Stimulated activated CD4-positive, alpha-beta T cell treated with anti-CD3 and anti-CD28 coated beads, Interleukin-1b, Interleukin-23, amount 100 ng/mL, for 4 hours (primary cell): ENCODE results near the gene PARD6G.
"Not testable (repeated sequence)": the region's sequence is repeated elsewhere in the genome, so short reads cannot be mapped to it uniquely, and the experiment has no call there.

ENCODE experiments used
- DNase-seq, 2 donors: peaks; one replicate each; pipeline ENCODE4 v3.0.0-alpha.2; 2020; ENCODE audit warnings: low read depth in 2 of 2

PARD6G gene

GRCh38 chr18:80171054-80171872 is 76.1 kb downstream of the PARD6G start:
- peak in 1 of 2 donors; percentile 38 for DNase-seq

- no peak for DNase-seq
Measured at GRCh38 chr18:80170395-80171053, 76.8 kb downstream of the PARD6G start.

- DNase-seq, result no peak
Measured at GRCh38 chr18:80169607-80170006, 77.7 kb downstream of the PARD6G start.

- no peak for DNase-seq
Measured at GRCh38 chr18:80168982-80169381, 78.3 kb downstream of the PARD6G start.

DNA sequence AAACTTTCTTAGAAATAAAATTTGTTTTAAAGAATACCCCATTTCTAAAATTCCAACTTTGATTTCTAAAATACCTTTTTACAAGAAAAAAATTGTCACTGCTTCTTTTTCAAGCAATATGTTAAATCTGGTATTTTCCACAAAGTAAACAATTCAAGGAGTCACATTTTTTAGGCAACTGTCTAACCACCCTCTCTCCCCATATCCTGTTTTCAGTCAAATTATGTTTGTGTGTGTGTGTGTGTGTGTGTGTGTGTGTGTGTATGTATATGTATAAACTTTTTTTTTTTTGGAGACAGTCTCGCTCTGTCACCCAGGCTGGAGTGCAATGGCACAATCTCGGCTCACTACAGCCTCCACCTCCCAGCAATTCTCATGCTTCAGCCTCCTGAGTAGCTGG is 79.0 kb downstream of the PARD6G start:
- no peak for DNase-seq

DNA sequence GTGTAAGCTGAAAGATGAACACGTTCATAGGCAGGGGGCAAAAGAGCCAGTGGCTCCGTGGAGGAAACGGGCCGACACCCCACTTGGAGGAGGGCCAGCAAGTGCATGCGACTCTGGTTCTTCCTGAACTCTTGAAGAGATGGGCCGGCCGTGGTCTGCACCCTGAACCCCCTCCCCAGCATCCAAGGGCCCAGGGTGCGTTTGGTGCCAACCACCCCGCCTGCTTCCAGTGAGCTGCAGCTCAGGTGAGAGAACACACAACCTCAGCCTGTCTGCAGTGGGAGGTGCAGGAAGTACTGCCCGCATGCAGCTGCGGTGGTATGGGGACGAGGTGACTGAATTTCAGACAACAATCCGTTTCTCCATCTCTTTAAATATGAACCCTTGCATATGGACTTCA is 79.4 kb downstream of the PARD6G start:
- no peak for DNase-seq

DNA sequence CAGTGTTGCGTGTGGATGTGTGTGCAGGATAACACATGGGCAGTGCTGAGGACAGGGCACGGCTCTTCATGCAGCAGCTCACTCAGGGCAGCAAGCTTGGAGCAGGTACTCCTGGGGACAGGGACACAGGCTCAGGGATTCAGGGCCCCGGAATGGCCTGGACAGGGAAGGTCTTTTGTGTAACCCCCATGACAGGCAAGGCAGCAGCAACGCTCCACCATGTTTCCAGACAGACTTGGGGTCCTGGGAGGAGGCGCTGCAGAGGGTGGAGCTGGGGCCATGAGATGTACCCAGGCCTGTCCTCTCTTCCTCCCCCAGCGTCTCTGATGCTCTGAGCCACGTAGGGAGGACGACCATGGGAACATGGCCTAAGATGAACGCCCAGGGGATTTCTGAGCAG is 80.0 kb downstream of the PARD6G start:
- no peak for DNase-seq

DNA sequence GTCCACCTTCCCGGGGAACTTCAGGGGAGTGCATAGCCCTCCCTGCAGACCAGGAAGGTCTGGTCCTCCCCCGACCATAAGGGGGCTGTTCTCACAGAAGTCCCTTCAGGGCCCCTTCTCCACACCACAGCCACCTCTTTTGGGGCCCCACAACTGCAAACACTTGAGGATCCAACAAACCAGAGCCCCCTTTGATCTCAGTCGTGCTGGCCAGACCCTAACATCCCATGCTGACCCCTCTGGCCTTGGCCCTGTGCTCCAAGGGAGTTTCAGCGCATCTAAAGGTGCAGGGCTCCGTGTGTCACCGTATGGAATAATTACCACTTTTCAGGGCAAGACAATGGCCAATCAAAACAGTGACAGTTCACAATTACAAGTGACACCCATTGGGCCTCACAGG is 80.6 kb downstream of the PARD6G start:
- no peak for DNase-seq

DNA sequence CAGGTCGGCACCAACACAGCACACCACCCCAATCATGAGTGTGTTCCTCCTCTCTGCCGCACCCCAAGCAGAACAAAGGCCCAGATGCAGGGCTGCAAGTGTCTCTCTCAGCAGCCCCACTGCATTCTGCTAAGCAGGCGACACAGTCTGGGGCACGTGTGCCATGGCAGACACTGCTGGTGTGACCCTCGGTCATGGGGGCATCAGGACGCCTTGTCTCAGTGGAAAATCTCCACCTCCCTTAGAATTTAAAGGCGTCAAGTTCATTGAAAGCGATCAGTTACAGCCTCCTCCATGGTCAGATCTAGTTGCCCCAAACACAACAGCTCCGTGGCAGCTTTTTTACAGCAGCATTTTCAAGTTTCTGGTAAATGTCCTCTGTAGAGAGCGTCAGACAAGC is 81.1 kb downstream of the PARD6G start:
- DNase-seq, result no peak

DNA sequence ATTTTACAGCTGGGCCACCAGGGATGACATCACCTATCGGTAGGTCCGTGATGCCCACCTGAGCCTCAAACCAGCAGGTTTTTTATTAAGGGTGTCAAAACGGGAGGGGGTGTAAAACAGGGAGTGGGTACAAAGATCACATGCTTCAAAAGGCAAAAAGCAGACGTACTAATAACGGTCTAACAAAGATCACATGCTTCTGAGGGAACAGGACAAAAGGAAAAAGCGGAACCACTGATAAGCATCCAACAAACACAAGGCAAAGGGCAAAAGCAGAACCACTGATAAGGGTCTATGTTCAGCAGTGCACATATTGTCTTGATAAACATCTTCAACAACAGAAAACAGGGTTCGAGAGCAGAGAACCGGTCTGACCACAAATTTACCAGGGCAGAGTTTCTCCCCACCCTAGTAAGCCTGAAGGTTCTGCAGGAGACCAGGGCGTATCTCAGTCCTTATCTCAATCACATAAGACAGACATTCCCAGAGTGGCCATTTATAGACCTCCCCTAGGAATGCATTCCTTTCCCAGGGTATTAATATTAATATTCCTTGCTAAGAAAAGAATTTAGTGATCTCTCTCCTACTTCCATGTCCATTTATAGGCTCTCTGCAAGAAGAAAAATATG is 82.5 kb downstream of the PARD6G start:
- DNase-seq, result not testable (repeated sequence)

GRCh38 chr18:80163183-80163582 is 84.1 kb downstream of the PARD6G start:
- DNase-seq, result no peak

DNA sequence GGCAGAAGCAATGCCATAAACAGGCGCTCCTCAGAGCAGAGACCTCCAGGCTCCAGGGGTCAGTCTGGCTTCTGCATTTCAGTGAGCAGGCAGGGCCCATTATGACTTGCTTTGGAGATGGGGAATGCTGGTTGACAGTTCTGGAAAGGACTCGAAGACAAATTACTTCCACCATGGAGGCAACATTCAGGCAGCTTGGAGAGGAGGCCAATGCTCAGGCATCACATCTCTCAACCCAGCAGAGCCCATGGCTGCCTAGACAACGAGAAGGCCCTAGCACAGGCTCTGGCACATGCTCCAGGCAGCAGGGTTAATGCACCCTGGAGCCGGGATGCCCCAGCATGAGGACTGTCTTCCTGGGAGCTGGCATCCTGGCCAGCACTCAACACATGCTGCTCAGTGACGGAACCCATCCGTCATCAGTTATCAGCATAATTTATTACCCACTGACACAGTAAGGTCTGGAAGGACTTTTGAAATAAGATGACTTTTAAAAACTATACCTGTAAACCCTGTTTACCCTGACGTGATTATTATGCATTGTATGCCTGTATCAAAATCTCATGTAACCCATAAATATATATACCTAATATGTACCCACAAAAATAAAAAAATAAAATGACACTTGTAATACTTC is 85.4 kb downstream of the PARD6G start:
- DNase-seq, result no peak

- DNase-seq, result peak; percentile 2 to 26
Measured at GRCh38 chr18:80159713-80160636, 87.3 kb downstream of the PARD6G start.

DNA sequence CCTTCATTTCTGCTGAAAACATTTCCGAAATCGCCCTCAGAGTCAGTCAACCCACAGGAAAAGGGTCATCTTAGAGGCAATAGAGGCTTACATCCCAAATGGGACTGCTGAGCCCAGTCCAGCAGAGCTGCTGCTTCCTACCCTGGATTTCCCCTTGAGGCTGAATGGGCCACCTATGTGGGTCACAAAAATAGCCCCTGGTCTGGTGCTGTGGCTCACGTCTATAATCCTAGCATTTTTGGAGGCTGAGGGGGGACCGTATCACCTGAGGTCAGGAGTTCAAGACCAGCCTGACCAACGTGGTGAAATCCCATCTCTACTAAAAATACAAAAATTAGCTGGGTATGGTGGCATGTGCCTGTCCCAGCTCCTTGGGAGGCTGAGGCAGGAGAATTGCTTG is 88.9 kb downstream of the PARD6G start:
- no peak for DNase-seq

- DNase-seq, result peak; percentile 58 to 69
Measured at GRCh38 chr18:80157708-80158343, 89.5 kb downstream of the PARD6G start.

- DNase-seq, result no peak
Measured at GRCh38 chr18:80154293-80154692, 93.0 kb downstream of the PARD6G start.

DNA sequence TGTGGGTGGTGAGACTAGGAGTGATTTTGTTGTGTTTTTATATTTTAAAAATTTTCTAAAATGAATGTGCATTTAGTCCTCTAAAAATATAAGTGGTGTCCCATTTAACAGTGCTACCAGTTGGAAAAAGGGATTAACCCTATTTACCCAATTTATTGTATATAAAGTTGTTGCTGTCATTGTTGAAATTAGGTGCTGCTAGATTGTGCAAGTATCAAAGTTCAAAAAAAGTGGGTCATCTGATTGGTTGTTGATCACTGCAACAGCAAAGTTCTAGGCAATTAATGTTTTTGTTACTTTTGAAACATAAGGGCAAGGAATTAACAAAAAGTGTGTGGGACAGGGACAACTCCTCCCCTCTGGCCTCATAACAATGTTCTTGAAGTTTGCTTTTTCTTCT is 97.6 kb downstream of the PARD6G start:
- no peak for DNase-seq

DNA sequence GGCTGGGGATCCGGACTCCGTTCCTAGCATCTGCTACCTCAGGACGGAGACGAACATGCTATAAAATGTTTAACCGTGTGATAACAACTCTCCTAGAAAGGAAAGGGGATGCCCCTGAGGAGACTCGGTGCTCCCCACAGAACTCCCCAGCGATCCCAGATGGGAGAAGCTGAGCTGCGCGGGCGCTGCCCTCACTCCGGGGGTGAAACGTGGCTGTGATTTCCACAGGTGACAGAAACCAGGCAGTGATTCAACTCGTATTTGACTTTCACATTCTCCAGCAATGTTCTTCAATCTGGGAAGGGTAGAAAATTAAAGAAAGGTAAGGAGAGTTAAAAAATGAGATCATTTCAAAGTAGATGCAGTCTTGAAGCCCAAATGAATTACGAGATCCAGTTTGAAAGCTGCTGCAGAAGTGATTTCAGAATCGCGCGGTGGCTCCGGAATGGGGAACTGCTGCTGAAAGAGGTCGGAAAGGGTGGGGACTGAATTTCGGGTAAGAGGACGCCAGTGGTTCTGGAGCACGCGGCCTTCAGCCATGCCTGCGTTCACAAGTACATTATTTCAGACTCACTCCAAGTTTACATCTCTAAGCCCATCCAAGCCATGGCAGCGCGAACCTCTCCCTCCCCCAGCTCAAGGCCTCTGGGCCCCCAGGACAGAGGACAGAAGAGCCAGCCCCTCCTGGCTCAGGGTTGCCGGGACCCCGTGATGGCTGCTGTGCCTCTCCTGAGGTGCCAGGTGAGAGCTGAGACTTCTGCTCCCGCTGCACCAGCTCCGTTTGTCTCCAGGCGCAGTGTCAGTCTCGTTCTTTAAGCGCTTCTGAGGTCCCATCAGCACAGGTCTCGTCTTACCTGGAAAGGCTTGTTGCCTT is 98.8 kb downstream of the PARD6G start:
- no peak for DNase-seq

- DNase-seq, result peak; percentile 49 to 59
Measured at GRCh38 chr18:80147418-80148325, 99.6 kb downstream of the PARD6G start.
